ENCODE results near the gene TOB1. TPM values are rescaled to one million over a fixed set of nuclear protein-coding genes. Genes with fewer than 3 reads are reported as not detected.

Gene TOB1
- total and polyA plus RNA-seq, 9 of the 15 experiments (the other 6 are each of a cell fraction or from before 2014, with no cell fraction given) = 4.8 to 63.7 (median 13.2) TPM

DNA sequence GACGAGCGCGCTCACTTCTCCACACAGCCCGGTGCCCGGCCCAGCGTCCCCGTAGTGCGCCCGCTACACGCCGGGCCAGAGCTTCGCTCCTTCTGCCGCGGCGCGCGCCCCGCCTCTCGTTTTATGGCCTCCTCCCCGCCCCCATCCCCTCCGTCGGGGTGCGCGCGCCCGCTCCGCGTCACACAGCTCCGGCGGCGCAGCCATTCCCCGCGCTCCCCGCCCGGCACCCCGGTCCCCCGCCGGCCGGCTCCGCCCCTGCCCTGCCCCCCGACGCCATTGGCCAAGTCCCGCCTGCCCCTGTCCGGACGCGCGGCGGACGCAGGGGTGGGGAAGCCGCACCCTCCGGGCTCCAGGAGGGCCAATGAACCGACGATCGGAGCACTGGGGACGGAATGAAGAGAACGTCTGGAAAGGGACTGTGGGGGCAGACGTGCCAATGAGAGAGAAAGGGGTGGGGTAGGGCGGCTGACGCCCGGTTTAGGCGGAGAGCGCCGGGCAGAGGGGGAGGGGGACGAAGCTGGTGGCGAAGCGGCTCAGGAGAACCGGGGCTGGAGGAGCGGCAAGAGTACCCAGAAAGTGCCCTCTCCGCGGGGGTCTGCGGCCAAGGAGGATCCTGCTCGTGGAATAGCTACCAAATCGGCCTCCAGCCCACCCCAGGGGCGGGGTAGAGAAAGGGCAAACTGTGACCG lies at the start of gene TOB1 (continued):
- TF ChIP-seq ZNF175 (CRISPR knock-in tag; IDR thresholded peaks at IDR 0.05; ENCODE audit: low read depth) = no peak
- TF ChIP-seq, protein P1, sequence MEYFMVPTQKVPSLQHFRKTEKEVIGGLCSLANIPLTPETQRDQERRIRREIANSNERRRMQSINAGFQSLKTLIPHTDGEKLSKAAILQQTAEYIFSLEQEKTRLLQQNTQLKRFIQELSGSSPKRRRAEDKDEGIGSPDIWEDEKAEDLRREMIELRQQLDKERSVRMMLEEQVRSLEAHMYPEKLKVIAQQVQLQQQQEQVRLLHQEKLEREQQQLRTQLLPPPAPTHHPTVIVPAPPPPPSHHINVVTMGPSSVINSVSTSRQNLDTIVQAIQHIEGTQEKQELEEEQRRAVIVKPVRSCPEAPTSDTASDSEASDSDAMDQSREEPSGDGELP (CRISPR knock-in tag; IDR thresholded peaks at IDR 0.05; ENCODE audit: borderline replicate concordance) = peak; percentile 74; the same call in 1 of the 2 replicates
- no peak for TF ChIP-seq CBX5 (IDR thresholded peaks at IDR 0.05; ENCODE audit: borderline replicate concordance, low read depth)
- no peak for TF ChIP-seq ARHGAP35 (IDR thresholded peaks at IDR 0.05; ENCODE audit: partially characterized antibody)
- no peak for TF ChIP-seq NCOA6 (IDR thresholded peaks at IDR 0.05)
- no peak for TF ChIP-seq KLF13 (tag; IDR thresholded peaks at IDR 0.05; ENCODE audit: borderline replicate concordance, low read depth)
- TF ChIP-seq, protein P2, sequence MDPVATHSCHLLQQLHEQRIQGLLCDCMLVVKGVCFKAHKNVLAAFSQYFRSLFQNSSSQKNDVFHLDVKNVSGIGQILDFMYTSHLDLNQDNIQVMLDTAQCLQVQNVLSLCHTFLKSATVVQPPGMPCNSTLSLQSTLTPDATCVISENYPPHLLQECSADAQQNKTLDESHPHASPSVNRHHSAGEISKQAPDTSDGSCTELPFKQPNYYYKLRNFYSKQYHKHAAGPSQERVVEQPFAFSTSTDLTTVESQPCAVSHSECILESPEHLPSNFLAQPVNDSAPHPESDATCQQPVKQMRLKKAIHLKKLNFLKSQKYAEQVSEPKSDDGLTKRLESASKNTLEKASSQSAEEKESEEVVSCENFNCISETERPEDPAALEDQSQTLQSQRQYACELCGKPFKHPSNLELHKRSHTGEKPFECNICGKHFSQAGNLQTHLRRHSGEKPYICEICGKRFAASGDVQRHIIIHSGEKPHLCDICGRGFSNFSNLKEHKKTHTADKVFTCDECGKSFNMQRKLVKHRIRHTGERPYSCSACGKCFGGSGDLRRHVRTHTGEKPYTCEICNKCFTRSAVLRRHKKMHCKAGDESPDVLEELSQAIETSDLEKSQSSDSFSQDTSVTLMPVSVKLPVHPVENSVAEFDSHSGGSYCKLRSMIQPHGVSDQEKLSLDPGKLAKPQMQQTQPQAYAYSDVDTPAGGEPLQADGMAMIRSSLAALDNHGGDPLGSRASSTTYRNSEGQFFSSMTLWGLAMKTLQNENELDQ (CRISPR knock-in tag; IDR thresholded peaks at IDR 0.05; ENCODE audit: borderline replicate concordance) = no peak
- TF ChIP-seq SMAD1 (IDR thresholded peaks at IDR 0.05; ENCODE audit: low read depth, low read length, partially characterized antibody) = peak; percentile 87
- TF ChIP-seq, protein P3, sequence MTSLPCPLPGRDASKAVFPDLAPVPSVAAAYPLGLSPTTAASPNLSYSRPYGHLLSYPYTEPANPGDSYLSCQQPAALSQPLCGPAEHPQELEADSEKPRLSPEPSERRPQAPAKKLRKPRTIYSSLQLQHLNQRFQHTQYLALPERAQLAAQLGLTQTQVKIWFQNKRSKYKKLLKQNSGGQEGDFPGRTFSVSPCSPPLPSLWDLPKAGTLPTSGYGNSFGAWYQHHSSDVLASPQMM (CRISPR knock-in tag; IDR thresholded peaks at IDR 0.05) = no peak
- TF ChIP-seq TAF9B (IDR thresholded peaks at IDR 0.05; ENCODE audit: partially characterized antibody) = peak; percentile 82
- no peak for TF ChIP-seq ZNF311 (CRISPR knock-in tag; IDR thresholded peaks at IDR 0.05)
- 0 out of 2 replicates have a peak, but pooled peaks have one; percentile 12 for TF ChIP-seq FOXJ2 (tag; IDR thresholded peaks at IDR 0.05)
- no peak for TF ChIP-seq BACH1 (tag; IDR thresholded peaks at IDR 0.05)
- TF ChIP-seq MAFK (IDR thresholded peaks at IDR 0.05; ENCODE audit: low read length) = no peak
- no peak for TF ChIP-seq MCM3 (IDR thresholded peaks at IDR 0.05)
- TF ChIP-seq, protein P4, sequence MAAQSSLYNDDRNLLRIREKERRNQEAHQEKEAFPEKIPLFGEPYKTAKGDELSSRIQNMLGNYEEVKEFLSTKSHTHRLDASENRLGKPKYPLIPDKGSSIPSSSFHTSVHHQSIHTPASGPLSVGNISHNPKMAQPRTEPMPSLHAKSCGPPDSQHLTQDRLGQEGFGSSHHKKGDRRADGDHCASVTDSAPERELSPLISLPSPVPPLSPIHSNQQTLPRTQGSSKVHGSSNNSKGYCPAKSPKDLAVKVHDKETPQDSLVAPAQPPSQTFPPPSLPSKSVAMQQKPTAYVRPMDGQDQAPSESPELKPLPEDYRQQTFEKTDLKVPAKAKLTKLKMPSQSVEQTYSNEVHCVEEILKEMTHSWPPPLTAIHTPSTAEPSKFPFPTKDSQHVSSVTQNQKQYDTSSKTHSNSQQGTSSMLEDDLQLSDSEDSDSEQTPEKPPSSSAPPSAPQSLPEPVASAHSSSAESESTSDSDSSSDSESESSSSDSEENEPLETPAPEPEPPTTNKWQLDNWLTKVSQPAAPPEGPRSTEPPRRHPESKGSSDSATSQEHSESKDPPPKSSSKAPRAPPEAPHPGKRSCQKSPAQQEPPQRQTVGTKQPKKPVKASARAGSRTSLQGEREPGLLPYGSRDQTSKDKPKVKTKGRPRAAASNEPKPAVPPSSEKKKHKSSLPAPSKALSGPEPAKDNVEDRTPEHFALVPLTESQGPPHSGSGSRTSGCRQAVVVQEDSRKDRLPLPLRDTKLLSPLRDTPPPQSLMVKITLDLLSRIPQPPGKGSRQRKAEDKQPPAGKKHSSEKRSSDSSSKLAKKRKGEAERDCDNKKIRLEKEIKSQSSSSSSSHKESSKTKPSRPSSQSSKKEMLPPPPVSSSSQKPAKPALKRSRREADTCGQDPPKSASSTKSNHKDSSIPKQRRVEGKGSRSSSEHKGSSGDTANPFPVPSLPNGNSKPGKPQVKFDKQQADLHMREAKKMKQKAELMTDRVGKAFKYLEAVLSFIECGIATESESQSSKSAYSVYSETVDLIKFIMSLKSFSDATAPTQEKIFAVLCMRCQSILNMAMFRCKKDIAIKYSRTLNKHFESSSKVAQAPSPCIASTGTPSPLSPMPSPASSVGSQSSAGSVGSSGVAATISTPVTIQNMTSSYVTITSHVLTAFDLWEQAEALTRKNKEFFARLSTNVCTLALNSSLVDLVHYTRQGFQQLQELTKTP (IDR thresholded peaks at IDR 0.05; ENCODE audit: low read depth in 1 of 2, partially characterized antibody in 2 of 2) = peak in 1 of 2 experiments; percentile 11
- 0 out of 2 replicates have a peak, but pooled peaks have one; percentile 31 for TF ChIP-seq PHTF2 (CRISPR knock-in tag; IDR thresholded peaks at IDR 0.05)
- TF ChIP-seq, protein P5, sequence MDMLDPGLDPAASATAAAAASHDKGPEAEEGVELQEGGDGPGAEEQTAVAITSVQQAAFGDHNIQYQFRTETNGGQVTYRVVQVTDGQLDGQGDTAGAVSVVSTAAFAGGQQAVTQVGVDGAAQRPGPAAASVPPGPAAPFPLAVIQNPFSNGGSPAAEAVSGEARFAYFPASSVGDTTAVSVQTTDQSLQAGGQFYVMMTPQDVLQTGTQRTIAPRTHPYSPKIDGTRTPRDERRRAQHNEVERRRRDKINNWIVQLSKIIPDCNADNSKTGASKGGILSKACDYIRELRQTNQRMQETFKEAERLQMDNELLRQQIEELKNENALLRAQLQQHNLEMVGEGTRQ (CRISPR knock-in tag; IDR thresholded peaks at IDR 0.05) = no peak
- TF ChIP-seq POLR2G (IDR thresholded peaks at IDR 0.05; ENCODE audit: low read depth, low read length) = peak; percentile 98
- no peak for TF ChIP-seq SLC30A9 (CRISPR knock-in tag; IDR thresholded peaks at IDR 0.05)

Measured in K562 (cell line).